ENCODE data around the gene GMCL1. TPM values are rescaled to one million over a fixed set of nuclear protein-coding genes. Genes with fewer than 3 reads are reported as not detected.

Gene GMCL1
- total and polyA plus RNA-seq, 2 of the 13 experiments (the other 11 are each of a cell fraction or from before 2014, with no cell fraction given) = 18.7 to 24.0 TPM

DNA sequence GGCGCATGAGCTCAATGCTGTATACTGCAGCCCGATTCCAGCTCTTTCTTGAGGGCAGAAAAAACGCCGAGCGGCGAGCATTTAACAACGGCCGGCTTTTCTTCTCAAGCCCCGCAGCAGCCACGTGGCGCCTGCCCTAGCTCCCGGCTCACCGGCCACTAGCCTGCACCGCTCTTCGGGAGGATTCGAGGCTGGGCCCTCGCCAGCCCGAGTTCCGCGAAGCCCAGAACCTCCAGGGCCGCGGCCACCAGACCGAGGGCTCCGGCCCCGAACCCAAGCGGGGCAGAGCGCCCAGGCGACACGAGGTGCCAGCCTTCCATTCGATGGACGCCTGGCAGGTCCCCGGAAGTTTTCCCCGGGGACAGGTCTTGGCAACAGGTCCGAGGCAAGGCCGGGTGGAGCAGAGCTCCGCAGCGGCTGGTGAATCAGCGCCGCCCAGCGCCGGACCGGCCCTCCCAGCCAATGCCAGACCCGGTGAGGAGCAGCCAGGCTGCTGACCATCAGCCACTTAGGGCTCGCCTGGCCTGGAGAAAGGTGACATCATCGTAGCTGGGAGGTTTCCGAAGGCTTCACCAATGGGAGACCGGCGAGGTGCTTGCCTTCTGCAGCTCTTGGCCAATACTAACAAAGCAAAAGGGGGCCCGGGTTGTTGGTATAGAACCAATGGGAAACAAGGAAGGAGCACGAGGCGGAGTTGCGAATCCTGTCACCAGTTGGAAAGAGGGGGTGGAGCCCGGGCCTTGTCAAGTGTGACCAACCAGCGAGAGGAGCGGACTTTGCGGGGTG, 84.9 kb downstream of the GMCL1 start:
- peaks cover 3 to 32% of the 10 kb centered on the region in 2 experiments; a peak in 3 of 5 replicates for H3K36me3 ChIP-seq (replicated peaks in 1 of 2; ENCODE audit: control insufficient read depth in 1 of 2, insufficient read depth in 2 of 2, low read length in 2 of 2)
- peak overlapping the region; percentile 89 for H3K27ac ChIP-seq (ENCODE audit: extremely low read length, insufficient read depth, low read length)
- H3K4me3 ChIP-seq (replicated peaks in 1 of 3; ENCODE audit: insufficient read depth in 1 of 3, low read depth in 2 of 3, low read length in 3 of 3) = peak overlapping the region; percentile 56 to 69 (median 58)
- DNase-seq (ENCODE audit: low spot score) = peak; percentile 100
- POLR2A ChIA-PET = interaction anchor here (0.6 to 6.5 kb wide), 70 partner anchors 8 to 643 kb away, joined by 3 to 282 read pairs (median 5); partner anchors contain the start of genes AAK1, ANXA4, C2orf42 and FAM136A
- in situ Hi-C loops (cut with HindIII; ENCODE audit: extremely low pct_ligation_motif_present, low pct_unique_long_range_greater_than_20kb) = loop anchor here (5.0 kb wide), 1 partner anchor 228 kb away; no protein-coding TSS in a partner anchor
- no peak overlapping the region for H2AFZ ChIP-seq (ENCODE audit: low read length)
- H3K27me3 ChIP-seq (ENCODE audit: control insufficient read depth in 1 of 2, insufficient read depth in 2 of 2, low read length in 2 of 2) = no peaks in the 10 kb centered on the region
- under 1% methylated on average over 48 of the region's 56 CpGs for WGBS (ENCODE audit: low lambda C conversion rate)
- H3K4me1 ChIP-seq (ENCODE audit: insufficient read depth, low read length) = peaks cover 37% of the 10 kb centered on the region
- H4K20me1 ChIP-seq (ENCODE audit: insufficient read depth, low read length) = no peaks in the 10 kb centered on the region
- peaks cover 18% of the 10 kb centered on the region for H3K79me2 ChIP-seq (ENCODE audit: insufficient read depth, low read length)
- peak; percentile 92 for ATAC-seq
- BruUV-seq (replicated peaks) = TSS peak; percentile 97
- H3K9me3 ChIP-seq (ENCODE audit: low read length) = no peaks in the 10 kb centered on the region
- CTCF ChIA-PET (ENCODE audit: low intra/inter-chr PET ratio, low total read pairs) = interaction anchor here (0.9 kb wide), 1 partner anchor 157 kb away, joined by 5 read pairs; no protein-coding TSS in a partner anchor
- peak overlapping the region; percentile 85 for H3K9ac ChIP-seq (ENCODE audit: insufficient read depth, low read depth, low read length)
- peak; percentile 98 for FAIRE-seq
- intact Hi-C loops (cut with micrococcal nuclease; ENCODE audit: unreplicated experiment) = loop anchor here (1.0 to 5.0 kb wide), 6 partner anchors 32 to 388 kb away; partner anchors contain the start of genes FAM136A, PCBP1 and TIA1
- peak overlapping the region; percentile 86 for H3K4me2 ChIP-seq (ENCODE audit: low read depth, low read length)
- TF ChIP-seq NR1H2 (CRISPR knock-in tag; IDR thresholded peaks at IDR 0.05; ENCODE audit: borderline replicate concordance, low read depth) (no peak), RBAK (CRISPR knock-in tag; IDR thresholded peaks at IDR 0.05) (0 out of 2 replicates have a peak, but pooled peaks have one; percentile 54), ATF7-NPFF (CRISPR knock-in tag; IDR thresholded peaks at IDR 0.05; ENCODE audit: low read depth) (peak; percentile 96), ZNF557 (CRISPR knock-in tag; IDR thresholded peaks at IDR 0.05) (peak; percentile 83; the same call in 1 of the 2 replicates), NKX3-1 (CRISPR knock-in tag; IDR thresholded peaks at IDR 0.05) (peak; percentile 74; the same call in 1 of the 2 replicates), ZNF136 (CRISPR knock-in tag; IDR thresholded peaks at IDR 0.05; ENCODE audit: low read depth) (peak; percentile 88; the same call in 1 of the 2 replicates), PCBP1 (IDR thresholded peaks at IDR 0.05; ENCODE audit: borderline replicate concordance, low read depth, low read length) (no peak; the same call in 1 of the 2 replicates), ZNF337 (CRISPR knock-in tag; IDR thresholded peaks at IDR 0.05; ENCODE audit: borderline replicate concordance, low read depth) (peak; percentile 89), ESRRA (CRISPR knock-in tag; IDR thresholded peaks at IDR 0.05; ENCODE audit: low read depth) (peak; percentile 55; the same call in 1 of the 2 replicates), NCOA2 (CRISPR knock-in tag; IDR thresholded peaks at IDR 0.05) (peak; percentile 67), SP4 (CRISPR knock-in tag; IDR thresholded peaks at IDR 0.05) (peak; percentile 97), HMG20B (CRISPR knock-in tag; conservative IDR thresholded peaks at IDR 0.05) (0 out of 2 replicates have a peak, but pooled peaks have one; percentile 57), ZNF768 (CRISPR knock-in tag; IDR thresholded peaks at IDR 0.05) (peak; percentile 86), TEF (CRISPR knock-in tag; IDR thresholded peaks at IDR 0.05) (peak; percentile 38; the same call in 1 of the 2 replicates)
- TF ChIP-seq, protein P1, sequence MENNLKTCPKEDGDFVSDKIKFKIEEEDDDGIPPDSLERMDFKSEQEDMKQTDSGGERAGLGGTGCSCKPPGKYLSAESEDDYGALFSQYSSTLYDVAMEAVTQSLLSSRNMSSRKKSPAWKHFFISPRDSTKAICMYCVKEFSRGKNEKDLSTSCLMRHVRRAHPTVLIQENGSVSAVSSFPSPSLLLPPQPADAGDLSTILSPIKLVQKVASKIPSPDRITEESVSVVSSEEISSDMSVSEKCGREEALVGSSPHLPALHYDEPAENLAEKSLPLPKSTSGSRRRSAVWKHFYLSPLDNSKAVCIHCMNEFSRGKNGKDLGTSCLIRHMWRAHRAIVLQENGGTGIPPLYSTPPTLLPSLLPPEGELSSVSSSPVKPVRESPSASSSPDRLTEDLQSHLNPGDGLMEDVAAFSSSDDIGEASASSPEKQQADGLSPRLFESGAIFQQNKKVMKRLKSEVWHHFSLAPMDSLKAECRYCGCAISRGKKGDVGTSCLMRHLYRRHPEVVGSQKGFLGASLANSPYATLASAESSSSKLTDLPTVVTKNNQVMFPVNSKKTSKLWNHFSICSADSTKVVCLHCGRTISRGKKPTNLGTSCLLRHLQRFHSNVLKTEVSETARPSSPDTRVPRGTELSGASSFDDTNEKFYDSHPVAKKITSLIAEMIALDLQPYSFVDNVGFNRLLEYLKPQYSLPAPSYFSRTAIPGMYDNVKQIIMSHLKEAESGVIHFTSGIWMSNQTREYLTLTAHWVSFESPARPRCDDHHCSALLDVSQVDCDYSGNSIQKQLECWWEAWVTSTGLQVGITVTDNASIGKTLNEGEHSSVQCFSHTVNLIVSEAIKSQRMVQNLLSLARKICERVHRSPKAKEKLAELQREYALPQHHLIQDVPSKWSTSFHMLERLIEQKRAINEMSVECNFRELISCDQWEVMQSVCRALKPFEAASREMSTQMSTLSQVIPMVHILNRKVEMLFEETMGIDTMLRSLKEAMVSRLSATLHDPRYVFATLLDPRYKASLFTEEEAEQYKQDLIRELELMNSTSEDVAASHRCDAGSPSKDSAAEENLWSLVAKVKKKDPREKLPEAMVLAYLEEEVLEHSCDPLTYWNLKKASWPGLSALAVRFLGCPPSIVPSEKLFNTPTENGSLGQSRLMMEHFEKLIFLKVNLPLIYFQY (CRISPR knock-in tag; IDR thresholded peaks at IDR 0.05; ENCODE audit: borderline replicate concordance) = peak; percentile 87; the same call in 1 of the 2 replicates
